HG02943 (cell line): ENCODE data around the gene THY1.
"Not testable (repeated sequence)": the region's sequence is repeated elsewhere in the genome, so short reads cannot be mapped to it uniquely, and the experiment has no call there.

Source experiments
- ATAC-seq: cut with Tn5 transposase; IDR thresholded peaks from one replicate; pipeline ENCODE4 v1.9.1; 2021; ENCODE audit warnings: mild to moderate bottlenecking, low read depth, moderate library complexity; ENCODE audit not compliant: unreplicated experiment

THY1 gene

GRCh38 chr11:119419834-119420492, 3.0 kb downstream of the THY1 start:
- ATAC-seq, result no peak

GRCh38 chr11:119419246-119419645, 3.7 kb downstream of the THY1 start:
- ATAC-seq, result no peak

DNA sequence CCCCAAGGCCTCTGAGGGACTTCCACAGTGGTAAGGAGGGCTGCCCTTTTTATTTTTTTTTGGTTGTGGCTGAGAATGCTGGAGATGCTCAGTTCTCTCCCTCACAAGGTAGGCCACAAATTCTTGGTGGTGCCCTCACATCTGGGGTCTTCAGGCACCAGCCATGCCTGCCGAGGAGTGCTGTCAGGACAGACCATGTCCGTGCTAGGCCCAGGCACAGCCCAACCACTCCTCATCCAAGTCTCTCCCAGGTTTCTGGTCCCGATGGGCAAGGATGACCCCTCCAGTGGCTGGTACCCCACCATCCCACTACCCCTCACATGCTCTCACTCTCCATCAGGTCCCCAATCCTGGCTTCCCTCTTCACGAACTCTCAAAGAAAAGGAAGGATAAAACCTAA, 4.2 kb downstream of the THY1 start:
- no peak for ATAC-seq

DNA sequence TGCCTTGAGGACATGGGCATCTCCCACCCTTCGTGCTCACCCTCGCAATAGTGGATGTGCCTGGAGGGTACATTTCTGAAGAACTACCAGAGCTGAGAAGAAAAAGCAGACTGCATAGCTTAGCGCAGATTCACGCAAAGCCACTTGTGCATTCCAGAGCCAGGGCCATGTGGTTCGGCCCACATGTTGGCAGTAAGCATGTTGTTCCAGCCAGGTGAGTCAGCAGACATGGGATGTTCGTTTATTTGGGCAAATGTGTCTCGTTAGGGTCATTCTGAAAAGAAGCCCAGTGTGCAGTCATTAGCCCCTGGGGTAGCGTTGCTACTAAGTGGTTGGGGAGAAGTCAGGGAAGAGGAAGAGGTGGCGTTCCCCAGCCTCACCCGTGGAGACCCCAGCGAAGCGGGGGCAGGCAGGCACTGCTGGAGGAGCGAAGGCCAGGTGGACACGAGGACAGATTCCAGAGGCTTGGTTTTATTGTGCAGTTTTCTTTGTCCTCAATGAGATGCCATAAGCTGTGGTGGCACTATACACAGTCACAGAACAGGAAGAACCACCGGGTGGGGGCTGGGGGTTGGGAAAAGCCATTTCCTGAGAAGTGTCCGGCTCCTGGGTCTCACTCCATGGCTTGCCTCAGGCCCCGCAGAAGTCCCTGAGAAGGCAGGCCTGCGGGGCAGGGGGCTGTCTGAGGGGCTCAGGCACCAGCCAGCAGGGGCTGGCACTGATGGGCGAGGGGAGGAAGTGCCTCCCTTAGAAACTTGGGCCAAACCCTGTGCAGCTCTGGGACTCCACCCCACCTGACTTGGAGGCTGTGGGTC, 5.0 kb downstream of the THY1 start:
- no peak for ATAC-seq

DNA sequence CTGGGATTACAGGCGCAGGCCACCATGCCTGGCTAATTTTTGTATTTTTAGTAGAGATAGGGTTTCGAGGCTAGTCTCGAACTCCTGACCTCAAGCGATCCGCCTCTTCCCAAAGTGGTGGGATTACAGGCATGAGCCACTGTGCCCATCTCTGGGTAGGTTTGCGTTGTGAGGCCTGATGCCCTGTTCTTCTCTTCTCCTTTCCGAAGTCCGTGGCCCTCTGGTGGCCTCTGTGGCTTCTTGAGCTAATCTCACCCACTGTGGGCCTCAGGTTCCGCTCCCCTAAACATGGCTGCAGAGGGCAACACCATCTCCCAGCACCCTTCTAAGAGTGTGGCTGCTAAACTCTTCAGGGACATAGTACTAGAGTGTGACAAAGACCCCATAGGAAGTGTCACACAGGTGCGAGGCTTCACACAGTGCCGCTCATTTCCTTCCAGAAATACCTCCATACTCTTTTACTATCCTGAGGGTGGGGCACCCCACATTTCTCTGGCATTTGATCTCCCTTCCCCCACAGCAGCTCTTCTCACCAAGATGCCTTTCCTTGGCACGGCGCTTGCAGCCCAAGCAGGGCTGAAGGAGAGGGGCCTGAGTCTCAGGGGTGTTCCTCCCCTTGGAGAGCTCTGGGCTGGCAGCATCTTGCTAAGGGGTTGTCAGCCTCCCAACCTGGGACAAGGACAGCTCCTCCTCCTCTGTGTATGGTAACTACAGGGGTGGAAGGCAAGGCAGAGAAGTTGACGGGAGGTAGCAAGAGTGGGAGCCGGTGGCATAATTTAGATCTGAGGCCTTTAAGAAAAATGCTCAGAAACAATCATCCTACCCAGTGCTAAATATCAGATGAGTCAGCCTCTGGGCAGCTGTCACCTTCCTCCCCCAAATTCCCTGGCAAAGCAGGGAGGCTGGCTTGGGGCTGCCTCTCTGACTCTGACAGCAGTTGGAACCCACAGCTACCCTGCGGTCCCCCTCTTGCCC, 6.1 kb downstream of the THY1 start:
- ATAC-seq, result no peak

DNA sequence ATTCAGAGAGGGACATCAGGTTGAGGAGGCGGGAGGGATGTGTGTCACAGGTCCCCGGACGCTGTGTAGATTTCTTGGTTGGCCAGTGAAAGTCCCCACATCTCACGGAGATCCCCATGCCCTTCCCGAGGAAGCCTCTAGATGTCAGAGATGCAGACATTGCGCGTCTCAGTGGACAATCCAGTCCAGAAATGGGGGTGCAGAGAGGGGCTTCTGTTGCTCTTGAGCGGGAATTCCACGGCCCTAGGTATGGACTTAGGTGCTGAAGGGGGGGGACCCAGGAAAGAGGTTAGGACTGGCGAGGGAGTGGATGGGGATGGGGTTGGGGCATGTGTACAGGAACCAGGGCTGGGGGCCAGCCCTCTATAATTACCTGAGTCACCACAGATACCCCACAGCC, 7.0 kb downstream of the THY1 start:
- ATAC-seq, result no peak

DNA sequence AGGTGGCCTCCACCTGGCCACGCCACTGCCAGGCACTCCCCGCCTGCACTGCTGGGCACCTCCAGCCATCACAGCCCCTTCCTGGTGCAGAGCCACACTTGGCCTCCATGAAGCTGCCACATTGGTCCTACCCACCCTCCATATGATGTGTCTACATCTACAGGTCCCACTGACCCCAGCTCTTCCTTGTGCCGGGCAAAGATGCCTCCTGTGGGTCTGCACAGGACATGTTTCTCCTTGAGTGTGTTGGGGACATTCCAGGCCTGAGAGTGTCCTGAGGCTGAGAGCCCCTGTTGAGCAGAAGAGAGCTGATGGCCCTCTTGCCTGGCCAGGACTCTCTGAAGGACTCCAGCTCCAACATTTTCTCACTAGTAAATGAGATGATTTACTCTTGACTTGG, 7.5 kb downstream of the THY1 start:
- no peak for ATAC-seq

DNA sequence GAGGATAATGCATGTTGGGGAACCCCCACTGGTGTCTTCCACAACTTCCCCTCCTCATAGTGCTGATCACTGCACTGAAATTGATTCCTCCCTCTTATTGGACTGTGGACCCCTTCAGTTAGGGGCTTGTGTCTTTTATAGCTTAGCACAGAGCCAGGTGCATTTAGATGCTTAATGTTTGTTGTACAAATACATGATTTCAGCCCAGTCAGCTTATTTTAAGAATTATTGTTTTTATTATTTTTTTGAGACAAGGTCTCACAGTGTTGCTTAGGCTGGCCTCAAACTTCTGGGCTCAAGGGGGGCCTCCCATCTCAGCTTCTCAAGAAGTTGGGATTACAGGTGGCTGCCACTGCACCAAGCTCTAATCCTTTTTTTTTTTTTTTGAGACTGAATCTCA, 8.2 kb downstream of the THY1 start:
- no peak for ATAC-seq

- no peak for ATAC-seq
These were observed 8.7 kb downstream of the THY1 start for GRCh38 chr11:119414321-119414720.

DNA sequence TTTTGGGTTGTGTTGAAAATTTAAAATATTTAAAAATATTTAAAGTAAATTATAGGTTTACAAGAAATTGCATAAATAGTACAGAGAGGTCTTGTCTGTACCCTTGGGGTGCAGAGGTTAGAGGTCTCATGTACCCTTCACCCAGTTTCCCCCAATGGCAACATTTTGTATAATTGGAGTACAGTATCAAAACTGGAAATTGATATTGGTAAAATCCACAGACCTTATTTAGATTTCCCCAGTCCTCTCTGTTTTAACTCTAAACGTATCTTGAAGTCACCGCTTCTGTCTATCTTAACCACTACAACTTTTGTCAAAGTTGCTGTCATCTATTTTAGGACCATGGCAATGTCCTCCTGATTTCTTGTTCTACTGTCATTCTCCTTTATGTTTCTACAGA, 10.9 kb downstream of the THY1 start:
- no peak for ATAC-seq

DNA sequence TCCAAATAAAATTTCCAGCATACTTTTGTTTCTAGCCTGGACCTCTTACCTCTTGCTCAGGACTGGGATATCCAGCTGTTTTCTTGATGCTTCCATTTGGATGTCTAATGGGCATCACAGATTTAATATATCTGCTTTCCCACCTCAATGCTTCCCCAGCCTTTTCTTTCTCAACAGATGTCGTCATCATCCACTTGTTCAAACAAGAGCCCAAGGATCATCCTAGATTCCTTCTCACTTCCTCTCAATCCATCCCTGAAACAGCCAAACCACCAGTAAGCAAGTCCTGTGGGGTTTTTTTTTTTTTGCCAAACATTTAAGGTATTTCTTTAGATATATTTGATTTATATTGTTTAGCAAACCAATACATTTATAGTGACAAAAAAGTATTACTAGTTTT, 12.5 kb downstream of the THY1 start:
- ATAC-seq, result no peak

DNA sequence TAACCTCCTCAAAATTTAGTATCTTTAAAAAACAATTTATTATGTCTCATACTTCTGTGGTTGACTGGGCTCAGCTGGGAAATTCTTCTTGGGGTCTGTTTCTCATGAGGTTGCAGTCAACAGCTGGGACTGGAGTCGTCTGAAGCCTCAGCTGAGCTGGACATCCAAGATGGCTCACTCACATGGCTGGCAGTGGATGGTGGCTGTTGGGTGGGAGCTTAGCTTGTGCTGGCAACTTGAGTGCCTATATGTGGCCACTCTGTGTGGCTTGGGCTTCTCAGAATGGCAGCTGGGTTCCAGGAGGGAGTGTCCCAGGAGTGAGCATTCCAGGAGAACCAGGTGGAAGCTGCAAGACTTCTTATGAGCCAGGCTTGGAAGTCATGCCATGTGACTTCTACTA, 13.2 kb downstream of the THY1 start:
- no peak for ATAC-seq

- ATAC-seq, result no peak
These were observed 17.0 kb downstream of the THY1 start for GRCh38 chr11:119406005-119406404.

- ATAC-seq, result not testable (repeated sequence)
These were observed 17.5 kb downstream of the THY1 start for GRCh38 chr11:119405448-119405847.

DNA sequence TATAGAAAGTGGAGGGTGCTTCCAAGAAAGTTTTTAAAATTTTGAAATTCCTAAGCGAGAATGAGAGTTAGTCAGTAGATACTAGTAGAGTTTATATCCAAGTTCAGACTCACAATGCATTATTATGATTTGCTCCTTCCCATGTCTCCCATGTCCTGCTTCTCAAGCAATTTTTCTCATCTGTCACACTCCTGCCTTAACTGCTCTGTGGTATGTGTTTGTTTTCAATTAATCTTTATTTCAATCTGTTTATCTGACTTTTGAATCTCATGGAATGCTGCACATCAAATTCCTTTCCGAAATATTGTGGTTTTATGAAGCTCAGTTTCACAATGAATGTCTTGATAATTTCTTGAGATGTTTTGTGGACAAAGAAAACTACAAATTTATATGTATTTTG, 18.1 kb downstream of the THY1 start:
- no peak for ATAC-seq

DNA sequence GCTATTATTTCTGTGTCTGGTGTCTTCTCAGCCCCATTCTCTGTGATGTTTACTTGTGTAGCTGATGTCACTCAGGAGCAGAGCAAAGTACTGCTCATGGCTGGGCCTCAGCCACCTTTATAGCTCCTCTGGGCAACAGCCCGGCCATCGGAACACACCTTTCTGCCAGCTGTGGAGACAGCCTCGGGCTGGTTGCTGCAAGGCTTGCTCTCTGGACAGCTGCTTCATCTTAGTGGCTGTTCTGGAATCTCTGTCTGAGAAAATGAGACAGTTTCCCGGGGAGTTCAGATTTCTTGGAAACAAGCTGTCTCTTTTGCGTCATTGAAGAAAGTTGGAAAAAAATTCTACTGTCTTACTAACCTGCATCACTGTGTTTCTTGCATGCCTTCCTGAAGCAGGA, 20.0 kb downstream of the THY1 start:
- no peak for ATAC-seq

- ATAC-seq, result no peak
These were observed 20.5 kb downstream of the THY1 start for GRCh38 chr11:119402470-119402869.

DNA sequence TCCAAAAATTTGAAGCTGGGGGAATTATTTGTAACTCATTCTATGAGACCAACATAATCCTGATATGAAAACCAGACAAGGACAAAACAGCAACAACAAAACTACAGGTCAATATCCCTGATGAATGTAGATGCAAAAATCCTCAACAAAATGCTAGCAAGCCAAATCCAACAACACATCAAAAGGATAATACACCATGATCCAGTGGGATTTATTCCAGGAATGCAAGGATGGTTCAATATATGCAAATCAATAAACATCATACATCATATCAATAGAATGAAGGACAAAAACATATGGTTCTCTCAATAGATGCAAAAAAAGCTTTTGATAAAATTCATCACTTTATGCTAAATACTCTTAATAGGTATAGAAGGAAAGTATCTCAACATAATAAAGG, 22.1 kb downstream of the THY1 start:
- no peak for ATAC-seq

- no peak for ATAC-seq
These were observed 25.2 kb downstream of the THY1 start for GRCh38 chr11:119397740-119398139.

DNA sequence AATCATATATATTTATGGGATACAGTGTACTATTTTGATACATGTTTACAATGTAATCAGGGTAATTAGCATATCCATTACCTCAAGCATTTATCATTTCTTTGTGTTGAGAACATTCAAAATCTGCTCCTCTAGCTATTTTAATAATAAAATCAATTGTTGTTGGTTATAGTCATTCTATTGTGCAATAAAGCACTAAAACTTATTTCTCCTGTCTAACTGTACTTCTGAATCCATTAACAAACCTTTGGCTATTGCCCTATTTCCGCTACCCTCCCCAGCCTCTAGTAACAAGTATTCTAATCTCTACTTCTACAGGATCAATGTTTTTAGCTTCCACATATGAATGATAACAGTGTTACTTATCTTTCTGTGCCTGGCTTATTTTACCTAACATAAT, 26.1 kb downstream of the THY1 start:
- ATAC-seq, result no peak

DNA sequence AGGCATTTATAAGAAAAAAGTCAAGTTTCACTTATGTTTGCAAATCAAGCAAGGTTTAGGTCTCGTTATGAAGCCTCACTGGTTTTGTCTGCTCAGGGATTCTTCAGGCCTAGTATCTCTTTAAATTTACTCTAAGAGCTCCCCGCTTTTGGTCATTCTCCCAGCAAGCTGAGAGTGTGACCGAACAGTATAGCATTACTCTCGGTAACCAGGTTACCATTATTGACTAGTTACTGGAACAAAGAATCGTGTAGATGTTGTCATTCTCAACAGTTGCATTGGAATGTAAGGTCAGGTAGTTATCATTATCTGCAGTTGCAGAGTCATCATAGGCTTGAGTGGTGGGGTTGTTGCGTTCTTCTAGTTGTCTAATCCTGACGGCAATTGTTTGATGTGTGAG, 31.7 kb downstream of the THY1 start:
- ATAC-seq, result no peak
